Neutrophil (primary cell): ENCODE data around the gene PER1.

ENCODE experiments used
- H3K27ac ChIP-seq: fragments of 200-600 bp; sonication (generic); 2 replicates; pipeline ENCODE4 v1.5.1; 2016; ENCODE audit warnings: mild to moderate bottlenecking, moderate library complexity
- H3K27me3 ChIP-seq: fragments of 200-600 bp; sonication (generic); 2 replicates; pipeline ENCODE4 v1.6.0; 2016; ENCODE audit warnings: mild to moderate bottlenecking
- H3K36me3 ChIP-seq: fragments of 200-600 bp; sonication (generic); 2 replicates; pipeline ENCODE4 v1.5.1; 2017
- H3K4me1 ChIP-seq, 2 experiments: fragments of 200-600 bp in 1 of 2; sonication (generic) in 1 of 2; 1 replicate in 1 of 2; 2 replicates in 1 of 2; pipeline versions ENCODE4 v1.5.1 to v1.6.1; 2013 to 2016; ENCODE audit warnings: low read depth in 1 of 2, low read length in 1 of 2, mild to moderate bottlenecking in 1 of 2, moderate library complexity in 1 of 2; ENCODE audit not compliant: control insufficient read depth in 1 of 2, insufficient read depth in 1 of 2
- H3K4me3 ChIP-seq, 2 experiments: fragments of 200-600 bp in 1 of 2; sonication (generic) in 1 of 2; 1 replicate in 1 of 2; 2 replicates in 1 of 2; pipeline ENCODE4 v1.5.1; 2013 to 2016; ENCODE audit warnings: low read depth in 1 of 2, low read length in 1 of 2, mild to moderate bottlenecking in 1 of 2, moderate library complexity in 1 of 2
- H3K9me3 ChIP-seq: fragments of 200-600 bp; sonication (generic); 2 replicates; pipeline ENCODE4 v1.5.1; 2016
- TF ChIP-seq, protein P1 (sequence below): fragments of 200-600 bp; sonication (generic); IDR thresholded peaks from 2 replicates; pipeline ENCODE4 v1.5.1; 2016; ENCODE audit warnings: antibody characterized with exemption

Gene PER1

DNA sequence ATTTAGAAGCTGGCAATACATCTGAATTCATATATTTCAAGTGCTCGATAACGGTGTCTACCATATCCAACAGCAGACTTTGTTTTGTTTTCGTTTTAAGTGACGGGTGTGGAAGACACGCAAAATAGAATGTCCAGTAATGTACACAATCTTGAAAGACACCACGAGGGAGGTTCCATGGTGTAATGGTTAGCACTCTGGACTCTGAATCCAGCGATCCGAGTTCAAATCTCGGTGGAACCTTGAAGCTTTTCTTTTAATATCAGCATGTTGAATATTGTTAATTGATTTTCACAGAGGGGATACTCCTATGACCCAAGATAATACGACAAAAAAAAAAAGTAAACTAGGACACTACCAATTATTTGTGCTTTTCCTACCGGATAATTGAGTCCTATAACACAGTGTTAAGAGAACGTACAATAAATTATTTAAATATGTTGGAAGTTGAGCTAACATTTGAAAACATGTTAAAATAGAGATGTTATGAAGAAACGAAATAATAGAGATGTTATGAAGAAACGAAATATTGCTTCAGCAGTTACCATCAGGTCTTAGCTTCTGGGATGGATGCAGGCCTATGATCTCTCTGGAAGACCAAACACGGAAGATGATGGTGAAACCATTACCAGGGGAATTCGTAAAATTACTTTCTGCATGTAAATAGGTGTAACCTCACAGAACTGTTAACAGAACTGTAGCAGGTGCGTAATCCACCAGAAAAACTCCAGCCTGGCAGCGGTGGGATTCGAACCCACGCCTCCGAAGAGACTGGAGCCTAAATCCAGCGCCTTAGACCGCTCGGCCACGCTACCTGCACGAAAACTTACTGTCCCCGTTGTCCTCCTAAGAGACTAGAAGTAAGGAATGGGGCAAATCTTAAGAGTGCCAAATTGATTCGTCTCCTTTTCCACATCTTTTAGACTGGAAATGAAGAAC, 32.4 kb downstream of the PER1 start:
- no peaks in the 10 kb centered on the region for H3K36me3 ChIP-seq
- peaks cover 75 to 79% of the 10 kb centered on the region in 2 experiments for H3K4me1 ChIP-seq
- TF ChIP-seq, protein P1, sequence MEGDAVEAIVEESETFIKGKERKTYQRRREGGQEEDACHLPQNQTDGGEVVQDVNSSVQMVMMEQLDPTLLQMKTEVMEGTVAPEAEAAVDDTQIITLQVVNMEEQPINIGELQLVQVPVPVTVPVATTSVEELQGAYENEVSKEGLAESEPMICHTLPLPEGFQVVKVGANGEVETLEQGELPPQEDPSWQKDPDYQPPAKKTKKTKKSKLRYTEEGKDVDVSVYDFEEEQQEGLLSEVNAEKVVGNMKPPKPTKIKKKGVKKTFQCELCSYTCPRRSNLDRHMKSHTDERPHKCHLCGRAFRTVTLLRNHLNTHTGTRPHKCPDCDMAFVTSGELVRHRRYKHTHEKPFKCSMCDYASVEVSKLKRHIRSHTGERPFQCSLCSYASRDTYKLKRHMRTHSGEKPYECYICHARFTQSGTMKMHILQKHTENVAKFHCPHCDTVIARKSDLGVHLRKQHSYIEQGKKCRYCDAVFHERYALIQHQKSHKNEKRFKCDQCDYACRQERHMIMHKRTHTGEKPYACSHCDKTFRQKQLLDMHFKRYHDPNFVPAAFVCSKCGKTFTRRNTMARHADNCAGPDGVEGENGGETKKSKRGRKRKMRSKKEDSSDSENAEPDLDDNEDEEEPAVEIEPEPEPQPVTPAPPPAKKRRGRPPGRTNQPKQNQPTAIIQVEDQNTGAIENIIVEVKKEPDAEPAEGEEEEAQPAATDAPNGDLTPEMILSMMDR: no peak

DNA sequence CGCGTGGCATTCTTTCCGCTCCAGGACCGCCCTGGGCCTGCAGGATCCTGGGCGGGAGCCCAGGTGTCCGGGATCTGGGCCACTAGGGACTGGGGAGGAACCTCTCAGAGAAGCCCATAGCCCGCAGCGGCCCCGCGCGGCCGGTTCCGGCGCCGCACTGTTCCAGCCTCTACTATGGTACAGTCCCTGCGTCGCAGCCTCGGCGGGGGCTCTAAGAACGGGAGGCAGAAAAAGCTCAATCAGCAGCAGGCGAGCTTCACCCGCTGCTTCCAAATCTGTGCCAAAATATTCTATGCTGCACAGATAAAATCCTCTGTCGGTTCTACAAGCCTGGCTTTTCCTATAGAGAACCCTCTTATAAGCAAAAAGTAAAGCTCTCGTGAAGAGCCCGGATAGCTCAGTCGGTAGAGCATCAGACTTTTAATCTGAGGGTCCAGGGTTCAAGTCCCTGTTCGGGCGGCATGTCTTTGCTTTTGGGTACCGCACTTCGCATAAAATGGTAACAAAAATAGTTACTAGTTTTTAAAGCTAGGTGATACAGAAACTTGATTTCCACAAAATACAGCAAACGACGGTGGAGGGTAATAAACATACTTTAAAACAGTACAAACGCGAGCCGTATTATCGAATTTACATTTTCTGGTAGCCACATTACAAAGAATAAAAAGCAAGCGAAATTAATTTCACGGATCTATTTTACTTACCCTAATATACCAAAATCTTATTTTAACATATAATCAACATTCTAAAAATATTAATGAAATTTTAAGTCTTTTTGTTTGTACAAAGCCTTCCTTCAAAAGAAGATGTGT, 33.2 kb downstream of the PER1 start:
- Histone ChIP-seq H3K36me3 (no peaks in the 10 kb centered on the region), H3K4me1 (peaks cover 67 to 70% of the 10 kb centered on the region in 2 experiments), H3K27me3 (peaks cover 100% of the 10 kb centered on the region), H3K4me3 (peak overlapping the region; percentile 2 to 45), H3K27ac (no peak overlapping the region), H3K9me3 (no peaks in the 10 kb centered on the region)
- TF ChIP-seq, protein P1: peak; percentile 69

More for the DNA sequence above, 32.4 kb downstream of the PER1 start:
- Histone ChIP-seq H3K27me3 (peaks cover 100% of the 10 kb centered on the region), H3K9me3 (no peaks in the 10 kb centered on the region), H3K4me3 (peak overlapping the region in 1 of 2 experiments; percentile 60), H3K27ac (no peak overlapping the region)

DNA sequence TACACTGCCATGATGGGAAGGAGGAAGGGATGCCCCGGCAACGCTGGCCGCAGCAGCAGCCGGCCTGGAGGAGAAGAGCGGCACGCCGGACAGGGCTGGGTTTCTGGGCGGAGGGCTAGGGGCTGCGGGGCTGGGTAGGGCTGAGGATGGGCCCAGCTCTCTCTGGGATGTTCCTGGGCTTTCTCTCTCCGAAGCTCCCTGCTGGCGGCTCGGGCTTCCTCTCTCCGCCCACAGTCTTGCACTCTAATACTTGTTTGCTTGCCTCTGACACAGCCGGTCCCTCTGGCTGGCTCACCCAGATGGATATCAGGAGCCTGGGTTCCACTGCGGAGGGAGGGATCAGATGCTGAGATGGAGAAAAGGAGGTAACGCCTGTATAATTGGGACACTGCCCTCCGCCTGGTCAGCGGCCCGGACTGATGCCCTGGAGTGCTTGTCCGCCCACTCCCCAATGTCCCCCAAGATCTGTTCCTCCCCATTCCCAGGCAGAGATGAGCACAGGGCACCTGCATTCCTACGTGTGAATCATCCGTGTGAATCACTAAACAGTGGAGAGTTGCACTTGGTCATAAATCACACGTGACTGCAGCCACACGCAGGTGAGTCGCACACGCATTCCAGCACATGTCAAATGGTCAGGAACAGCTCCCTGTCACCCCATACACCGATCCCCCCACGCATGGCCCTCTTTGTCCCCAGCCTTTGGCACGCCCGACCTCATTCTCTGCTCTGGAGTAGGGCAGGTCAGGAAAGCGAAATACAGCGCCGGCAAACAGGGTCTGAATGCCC, 34.0 kb downstream of the PER1 start, which contains the start of gene ALOXE3:
Gene ALOXE3, minus strand, starts transcription at position 535 of the 789 bp plus-strand sequence. Its CDS starts 524 bp downstream, at position 11.
- no peak within 1 kb of the TSS for H3K27ac ChIP-seq
- TF ChIP-seq, protein P1: no peak

DNA sequence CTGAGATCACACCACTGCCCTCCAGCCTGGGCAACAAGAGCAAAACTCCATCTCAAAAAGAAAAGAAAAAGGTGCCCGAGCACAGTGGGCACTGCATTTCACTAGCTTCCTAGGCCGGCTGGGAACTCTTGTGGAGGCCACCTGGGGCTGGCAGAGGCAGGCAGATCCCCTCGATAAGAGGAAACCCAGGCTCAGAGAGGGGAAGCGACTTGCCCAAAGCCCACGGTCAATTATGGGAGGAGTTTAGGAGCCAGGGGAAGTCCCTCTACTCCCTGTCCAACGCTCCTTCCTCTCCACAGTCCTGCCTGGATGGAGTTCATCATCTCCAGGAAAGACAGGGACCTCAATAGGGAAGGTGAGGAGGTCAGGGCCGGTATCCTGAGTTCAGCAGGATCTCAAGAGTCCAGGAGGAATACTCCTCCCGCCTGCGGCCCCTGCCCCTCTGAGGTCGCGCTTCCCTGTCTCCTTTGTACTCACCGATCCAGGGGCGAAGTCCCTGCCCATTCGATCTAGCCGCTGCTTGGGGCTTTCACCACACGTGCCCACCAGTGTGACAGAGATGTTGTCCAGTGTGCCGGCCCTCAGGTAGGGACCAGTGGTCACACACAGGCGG, 34.7 kb downstream of the PER1 start:
- Histone ChIP-seq H3K4me3 (peak overlapping the region; percentile 2 to 45), H3K27me3 (peaks cover 100% of the 10 kb centered on the region), H3K9me3 (no peaks in the 10 kb centered on the region), H3K27ac (no peak overlapping the region), H3K4me1 (peaks cover 52 to 55% of the 10 kb centered on the region in 2 experiments), H3K36me3 (no peaks in the 10 kb centered on the region)
- TF ChIP-seq, protein P1: no peak

More for the DNA sequence above, 34.0 kb downstream of the PER1 start, which contains the start of gene ALOXE3:
- Histone ChIP-seq H3K27me3 (peaks cover 100% of the 10 kb centered on the region), H3K36me3 (no peaks in the 10 kb centered on the region), H3K4me1 (peaks cover 59 to 62% of the 10 kb centered on the region in 2 experiments), H3K9me3 (no peaks in the 10 kb centered on the region), H3K4me3 (peak within 1 kb of the TSS; percentile 2 to 45)
